ENCODE results near the gene POU2F2.

The POU2F2 gene

DNA sequence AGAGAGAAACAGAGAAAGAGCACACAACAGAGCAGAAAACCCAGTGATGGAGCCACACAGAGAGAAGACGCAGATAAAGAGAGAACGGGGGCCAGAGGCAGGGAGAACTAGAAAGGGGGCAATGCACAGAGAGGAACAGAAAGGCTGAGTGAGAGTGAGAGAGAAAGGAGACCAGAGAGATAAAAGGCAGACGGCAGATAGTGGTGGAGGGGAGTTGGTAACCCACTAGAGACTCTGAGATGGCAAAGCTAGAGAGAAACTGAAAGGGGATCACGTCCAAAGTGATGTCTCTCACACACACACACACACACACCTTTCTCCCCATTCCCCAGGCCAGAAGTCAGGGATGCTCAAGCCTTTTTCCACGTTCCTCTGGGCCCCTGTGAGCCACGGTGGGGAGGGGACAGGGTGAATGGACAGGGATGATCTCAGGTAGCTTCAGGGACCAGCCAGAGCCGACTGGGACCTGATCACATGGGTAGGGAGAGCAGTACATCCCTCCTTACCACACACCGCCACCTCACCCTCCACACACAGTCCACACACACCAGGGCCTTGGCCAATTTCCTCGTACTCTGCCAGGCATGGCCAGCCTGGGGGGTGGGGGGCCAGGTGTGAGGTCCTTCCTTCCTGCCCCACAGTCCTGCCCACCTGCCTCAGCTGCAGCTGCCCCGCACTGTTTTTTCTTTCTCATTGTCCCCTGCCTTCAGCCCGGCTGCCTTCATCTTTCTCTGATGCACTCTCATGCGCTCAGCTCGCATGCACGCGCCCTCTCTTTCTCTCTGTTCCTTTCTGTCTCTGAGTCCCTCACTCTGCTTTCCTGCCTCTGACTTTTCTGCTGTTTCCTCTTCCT lies 22.5 kb upstream of the POU2F2 start:
- DNase-seq: peak; percentile 79

DNA sequence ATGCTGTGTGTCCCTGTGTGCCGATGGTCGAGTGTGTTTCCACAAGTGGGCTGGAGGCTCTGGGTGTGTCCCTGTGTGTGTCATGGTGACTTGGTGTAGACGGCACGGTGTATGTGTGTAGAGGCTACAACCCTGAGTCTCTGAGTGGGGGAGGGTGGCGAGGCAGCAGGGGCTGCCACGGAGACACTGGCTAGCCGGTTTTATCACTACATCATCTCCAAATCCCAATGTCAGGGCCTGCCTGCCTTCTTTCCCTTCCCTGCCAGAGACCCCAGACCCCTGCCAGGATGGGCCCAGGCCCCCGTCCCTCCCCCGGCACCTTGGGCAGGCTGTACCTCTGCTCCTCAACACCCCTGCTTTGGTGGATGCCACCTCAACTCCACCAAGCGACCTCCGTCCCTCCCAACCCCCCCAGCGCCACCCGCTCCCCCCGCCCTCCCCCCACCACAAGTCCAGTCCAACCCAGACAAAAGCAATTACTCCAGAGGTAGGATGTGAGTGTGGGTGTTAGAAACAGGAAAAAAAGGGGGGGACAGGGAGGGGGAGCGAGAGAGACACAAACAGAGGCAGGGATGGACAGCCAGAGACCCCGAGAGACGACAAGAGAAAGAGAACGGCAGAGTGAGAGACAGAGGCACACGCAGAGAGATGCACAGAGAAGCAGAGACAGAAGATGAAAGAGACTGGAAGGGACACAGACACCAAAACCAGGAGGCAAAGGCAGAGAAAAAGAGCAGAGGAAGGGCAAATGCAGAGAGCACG lies 21.6 kb upstream of the POU2F2 start:
- peak; percentile 89 for DNase-seq

DNA sequence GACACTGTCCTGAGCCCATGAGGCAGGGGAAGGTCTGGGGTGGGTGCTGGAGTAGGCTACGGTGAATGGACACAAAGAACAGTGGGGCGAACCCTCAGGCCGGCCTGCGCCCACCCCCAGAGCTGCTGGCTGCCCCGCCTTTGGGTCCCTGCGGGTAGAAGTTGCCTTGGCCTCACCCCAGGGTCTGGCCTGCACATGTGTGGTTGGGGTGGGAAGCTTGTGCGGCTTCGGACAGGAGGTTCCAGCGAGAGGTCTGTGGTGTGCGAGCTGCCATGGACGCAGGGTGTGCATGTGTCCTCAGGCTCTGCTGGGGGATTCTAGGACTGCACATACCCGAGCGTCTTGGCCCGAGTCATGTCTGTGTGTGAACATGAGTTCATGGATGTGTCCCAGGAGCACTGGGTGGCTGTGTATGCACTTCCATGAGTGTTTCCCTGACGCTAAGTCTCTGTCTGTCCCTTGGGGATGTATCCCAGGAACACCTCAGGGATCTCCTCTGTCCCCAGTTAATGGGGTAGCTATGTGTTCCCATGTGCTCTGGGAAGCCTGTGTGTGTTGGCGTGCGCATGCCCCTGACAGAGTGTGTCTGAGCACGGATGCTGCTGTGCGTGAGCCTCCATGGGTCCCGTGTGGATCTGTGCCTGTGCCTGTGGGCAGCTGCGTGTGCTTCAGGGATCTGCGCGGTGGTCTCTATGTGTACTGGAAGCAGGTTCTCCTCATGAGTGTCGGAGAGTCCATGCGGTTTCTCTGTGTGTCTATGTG lies 20.8 kb upstream of the POU2F2 start:
- DNase-seq: peak; percentile 69

DNA sequence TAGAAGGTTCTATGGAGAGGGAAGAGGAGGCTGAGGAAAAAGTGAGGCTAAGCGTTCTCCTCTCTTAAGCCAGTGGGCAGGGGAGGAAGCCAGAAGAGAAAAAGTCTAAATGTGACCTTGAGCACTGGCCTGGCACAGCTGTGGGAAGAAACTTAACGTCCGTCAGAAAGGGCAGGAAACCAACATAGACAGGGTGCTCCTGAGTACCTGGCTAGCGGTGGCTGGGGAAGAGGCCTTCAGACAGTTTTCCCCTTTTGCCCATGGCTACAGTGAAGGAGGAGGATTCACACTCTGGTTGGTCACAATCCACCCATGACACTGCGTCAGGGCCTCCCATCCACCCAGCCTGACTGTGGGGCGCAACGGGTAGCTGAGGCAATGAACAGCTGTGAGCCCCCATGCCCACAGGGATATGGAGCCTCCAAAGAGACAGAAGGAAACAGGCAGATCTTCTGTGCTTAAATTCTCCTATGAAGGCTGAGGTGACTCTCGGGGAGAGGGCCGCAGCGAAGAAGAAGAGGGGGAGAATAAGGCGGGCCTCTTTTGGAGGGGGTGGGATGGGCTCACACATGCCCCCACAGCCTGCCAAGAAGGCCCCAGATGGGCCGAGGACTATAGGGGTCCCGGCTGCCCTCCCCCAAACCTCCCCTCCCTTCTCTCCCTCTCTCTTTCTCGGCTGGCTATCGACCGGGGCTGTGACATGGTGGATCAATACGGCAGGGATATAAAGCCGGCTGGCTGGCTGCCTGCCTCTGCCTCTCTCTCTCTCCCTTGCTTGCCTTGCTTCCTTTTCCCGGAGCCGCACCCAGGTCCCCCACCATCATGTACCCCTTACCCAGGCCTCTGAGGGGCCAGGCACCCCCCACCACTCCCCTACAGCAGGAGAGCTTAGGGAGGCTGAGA lies 19.8 kb upstream of the POU2F2 start:
- no peak for DNase-seq

DNA sequence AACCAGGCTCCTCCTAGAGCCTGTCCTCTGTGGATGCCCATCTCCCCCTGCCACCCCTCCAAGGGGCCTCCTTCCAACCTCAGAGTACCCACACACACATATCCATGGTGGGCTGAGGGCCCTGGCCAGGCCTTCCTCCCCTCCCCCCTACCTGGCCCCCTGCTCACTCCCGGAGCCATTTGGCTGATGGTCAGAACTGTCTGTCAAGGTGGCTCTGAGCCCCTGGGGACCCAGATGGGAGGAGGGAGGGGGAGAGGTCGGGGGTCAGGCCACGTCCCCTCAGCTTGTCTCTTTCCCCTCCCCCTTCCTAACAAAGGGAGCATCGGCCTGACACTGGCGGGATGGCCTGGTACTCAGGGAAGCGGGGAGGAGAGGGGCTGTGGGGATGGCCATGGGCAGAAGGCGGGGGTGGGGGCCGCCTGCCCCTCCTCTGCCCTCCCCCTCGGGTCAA lies 18.7 kb upstream of the POU2F2 start:
- peak; percentile 86 for DNase-seq

DNA sequence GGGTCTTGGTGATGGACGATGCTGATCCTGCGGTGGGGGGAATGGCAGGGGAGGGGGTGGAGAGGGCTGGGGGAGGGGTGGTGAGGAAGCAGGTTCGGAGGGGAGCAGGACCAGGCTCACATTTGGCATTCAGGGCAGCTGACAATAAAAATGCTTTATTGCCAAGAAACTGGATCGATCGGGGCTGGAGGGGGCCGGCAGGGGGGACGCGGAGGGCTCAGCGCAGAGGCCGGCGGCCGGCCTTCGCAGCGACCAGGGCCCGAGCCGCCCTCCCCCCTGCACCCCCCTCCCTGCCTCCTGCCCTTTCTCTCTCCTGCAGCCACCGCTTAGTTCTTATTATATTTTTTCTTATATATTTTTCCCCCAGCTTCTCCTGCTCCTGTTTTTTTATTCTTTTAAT lies 18.1 kb upstream of the POU2F2 start:
- peak; percentile 93 for DNase-seq

DNA sequence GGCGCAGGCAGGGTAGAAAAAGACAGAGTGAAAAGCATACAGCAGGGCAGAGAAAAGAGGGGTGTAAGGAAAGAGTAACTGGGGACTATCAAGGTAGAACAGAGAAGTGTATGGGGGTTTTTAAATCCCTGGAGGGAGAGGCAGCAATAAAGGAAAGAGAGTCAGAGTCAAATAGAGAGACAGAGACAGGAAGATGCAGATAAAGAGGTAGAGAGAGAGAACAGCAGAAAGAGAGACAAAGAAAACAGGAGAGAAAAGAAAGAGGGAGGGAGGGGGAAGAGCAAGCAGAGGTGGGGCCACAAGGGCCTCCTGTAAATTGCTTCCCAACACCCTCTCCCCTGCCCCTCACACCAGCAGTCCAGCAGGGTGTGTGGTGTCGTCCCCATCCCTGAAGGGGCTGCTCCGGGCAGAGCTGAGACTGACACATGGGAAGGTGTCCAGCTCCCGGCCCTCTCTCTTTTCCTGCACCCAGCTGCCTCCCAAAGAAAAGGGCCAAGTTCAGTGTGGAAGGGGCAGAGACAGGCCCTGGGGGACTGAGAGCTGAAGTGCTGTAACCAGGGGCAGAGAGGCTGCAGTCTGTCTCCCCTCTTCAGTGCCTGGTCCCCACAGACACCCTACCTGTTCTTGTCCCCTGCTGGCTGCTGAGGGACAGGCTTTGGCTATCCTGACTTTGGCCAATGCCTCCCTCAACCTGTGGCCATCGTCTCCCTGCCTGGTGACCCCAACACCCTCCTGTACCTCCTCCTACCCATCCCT lies 17.4 kb upstream of the POU2F2 start:
- peak; percentile 77 for DNase-seq

DNA sequence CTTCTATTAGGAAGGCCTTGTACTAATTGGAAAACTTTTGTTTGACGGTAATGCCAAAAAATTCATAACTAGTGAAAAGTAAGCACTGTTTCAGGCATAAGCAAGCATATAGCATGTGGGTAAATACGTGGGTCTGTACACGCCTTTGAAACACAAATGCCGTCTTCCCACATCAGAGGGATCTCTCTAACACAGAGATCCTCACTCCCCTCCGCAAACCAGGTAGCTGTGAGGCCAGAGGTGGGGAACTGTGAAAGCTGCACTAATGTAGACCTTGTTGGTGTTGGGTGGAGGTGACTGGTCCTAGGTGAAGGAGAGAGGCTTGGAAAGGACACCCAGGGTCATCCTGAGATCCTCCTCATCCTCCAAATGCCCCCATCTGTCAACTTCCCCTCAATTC lies 16.0 kb upstream of the POU2F2 start:
- DNase-seq: no peak

DNA sequence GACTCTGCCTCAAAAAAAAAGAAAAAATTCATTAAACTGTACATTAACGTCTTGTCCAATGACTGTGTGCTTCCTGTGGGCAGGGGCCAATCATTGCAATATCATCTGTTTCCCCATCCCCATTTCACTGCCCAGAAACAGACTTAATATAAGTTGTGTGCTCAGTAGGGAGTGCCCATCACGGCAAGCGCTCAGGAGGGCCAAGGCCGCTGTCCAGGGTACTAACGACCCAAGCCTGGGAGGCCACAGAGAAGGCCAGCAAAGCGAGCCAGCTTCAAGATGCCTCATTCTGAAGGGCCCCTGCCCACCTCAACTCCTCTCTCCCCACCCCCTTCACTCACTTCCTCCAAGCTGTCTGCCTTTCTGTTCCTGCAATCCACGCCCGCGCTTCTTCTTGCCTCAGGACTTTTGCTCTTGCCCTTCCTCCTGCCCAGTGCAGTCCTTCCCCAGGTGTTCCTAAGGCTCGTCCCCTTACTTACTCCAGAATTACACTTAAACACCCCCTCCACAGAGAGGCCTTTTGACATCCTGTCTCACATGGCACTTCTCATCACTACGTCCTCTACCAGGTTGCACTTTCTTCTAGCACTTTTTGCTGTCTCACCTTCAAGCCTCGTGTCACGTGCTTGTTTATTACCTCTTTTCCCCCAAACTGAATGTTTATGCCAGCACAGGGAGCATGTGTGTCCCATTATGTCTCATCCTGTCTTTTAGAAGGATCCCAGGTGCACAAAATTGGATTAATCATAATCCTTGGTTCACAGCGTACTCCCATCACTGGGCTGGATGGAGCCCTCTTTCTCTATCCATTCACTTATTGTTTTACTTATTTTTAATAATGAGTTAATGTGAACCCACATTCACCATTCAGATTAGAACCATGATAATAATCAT lies 11.3 kb upstream of the POU2F2 start:
- DNase-seq: no peak

DNA sequence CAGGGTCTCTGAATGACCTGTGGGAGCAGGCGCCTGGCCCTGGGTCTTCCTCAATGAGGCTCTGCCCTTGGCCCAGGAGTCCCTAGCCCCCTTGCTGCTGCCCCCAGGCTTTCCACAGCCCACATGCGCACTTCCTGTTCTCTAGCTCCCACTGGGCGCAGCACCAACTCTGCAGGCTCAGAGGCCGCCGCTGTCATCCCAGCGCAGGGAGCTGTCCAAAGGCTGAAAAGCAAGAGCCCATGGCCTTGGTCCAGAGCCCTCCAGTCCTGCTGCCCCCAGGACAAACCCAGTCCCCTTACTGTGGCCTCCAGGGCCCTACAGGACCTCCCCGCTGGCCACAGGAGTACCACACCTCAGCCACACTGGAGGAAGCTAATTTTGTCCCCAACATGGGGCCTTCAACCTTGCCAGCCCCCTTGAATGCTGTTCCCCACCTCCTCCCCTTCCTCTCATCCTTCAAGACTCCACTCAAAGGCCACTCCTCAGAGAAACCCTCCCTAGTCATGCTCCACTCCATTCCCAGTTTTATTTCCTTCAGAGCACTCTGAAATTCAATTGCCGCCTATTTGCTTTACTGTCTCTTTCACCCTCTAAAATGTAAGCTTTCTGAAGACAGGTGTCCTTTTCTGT lies 8.0 kb upstream of the POU2F2 start:
- DNase-seq: no peak

DNA sequence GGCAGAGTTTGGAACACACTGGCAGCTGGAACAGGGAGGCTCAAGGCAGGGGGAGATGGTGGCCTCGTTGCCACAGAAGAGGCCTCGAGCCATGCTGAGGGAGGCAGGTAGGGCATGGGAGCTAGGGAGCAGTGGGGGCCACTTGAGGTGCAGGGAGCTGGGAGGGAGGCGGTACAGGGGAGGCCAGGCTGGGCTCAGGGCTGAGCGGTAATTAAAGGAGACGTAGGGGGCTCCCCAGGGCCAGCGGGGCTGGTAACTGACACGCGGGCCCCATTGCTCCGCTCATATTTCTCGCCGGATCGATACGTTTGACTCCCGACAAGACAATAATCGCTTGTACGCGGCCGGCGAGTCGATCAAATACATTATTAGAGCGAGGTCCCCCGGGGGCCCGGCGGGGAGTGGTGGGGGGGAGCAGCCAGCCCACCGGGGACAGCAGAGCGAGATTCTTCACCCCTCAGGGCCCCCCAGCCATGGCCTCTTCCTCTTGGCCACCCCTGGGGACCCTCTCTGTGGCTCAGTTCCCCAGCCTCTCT lies 2.4 kb upstream of the POU2F2 start:
- no peak for DNase-seq

DNA sequence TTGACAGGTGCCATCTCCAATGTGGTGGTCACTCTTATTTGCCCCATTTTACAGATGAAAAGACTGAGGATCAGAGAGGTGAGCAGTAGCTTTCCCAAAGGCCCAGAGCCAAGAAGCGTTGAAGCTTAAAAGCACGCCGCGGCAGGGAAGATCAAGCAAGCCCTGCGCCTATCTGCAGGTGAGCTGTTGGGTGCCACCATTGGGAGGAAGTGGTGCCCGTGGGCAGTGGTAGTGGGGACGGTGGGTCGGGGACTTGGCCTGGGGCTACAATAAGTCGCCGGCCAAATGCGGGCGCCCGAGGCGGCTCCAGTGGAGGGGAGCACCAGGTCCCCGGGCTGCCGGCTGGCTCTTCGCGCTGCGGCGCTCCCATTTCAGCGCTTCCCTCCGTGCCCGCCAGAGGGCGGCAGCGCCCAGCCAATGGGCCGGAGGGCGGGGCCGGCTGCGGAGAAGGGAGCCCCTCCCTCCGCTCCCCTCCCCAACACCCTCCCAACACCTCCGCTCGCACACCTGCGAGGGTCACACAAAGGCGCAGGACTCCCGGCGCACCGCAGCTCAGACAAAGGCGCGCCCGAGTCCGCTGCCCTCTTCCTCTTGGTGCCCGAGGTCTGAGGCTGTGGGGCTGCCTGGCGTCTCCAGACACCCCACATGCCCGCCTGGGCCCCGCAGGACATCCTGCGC lies 744 bp upstream of the POU2F2 start:
- peak; percentile 87 for DNase-seq

DNA sequence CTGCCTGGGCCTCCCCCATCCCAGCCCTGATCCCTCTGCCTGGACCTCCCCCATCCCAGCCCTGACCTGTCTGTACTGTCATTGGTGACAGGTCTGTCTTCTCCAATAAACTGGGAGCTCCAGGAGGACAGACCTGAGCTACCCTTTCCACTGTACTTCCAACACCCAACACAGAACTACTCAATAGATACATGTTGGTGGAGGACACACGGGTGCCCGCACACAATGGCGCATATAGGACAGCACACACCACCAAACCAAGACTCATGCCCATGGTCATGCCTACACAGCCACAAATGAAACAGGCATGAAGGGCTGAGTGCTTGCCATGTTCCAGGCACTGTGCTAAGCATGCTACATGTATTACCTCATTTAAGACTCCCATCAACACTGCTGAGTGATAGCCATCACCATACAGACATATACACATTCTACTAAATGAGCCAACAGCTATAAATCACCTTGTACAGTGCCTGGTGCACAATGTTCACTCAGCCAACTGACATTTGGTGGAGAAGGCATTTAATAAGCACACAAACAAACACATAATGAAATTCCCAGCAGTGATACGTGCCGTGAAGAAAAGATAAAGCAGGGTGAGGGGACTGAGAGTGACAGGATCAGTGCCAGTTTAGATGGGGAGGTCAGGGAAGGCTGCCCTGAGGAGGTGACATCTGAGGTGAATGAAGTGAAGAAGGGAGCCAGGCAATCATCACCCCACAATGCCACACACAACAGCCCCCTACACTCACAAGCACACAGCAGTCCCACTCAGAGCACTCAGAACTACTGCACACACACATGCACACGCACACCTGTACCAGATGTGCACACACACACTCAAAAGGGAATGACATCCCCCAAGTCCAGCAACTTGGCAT lies 857 bp downstream of the POU2F2 start:
- no peak for DNase-seq

DNA sequence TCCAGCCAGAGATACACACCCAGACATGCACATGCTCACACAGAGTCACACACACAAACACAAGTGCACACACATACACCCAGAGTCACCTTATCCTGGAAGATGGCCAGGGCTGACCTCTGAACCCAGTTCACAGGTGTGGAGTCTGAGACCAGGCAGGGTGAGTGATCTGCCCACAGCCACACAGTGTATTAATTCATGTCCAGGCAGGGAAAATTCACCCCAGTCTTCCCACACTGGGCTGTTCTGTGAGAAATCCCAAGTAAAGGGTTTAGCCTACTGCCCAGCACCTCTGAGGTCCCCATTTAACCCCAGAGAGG lies 2.0 kb downstream of the POU2F2 start:
- DNase-seq: no peak

DNA sequence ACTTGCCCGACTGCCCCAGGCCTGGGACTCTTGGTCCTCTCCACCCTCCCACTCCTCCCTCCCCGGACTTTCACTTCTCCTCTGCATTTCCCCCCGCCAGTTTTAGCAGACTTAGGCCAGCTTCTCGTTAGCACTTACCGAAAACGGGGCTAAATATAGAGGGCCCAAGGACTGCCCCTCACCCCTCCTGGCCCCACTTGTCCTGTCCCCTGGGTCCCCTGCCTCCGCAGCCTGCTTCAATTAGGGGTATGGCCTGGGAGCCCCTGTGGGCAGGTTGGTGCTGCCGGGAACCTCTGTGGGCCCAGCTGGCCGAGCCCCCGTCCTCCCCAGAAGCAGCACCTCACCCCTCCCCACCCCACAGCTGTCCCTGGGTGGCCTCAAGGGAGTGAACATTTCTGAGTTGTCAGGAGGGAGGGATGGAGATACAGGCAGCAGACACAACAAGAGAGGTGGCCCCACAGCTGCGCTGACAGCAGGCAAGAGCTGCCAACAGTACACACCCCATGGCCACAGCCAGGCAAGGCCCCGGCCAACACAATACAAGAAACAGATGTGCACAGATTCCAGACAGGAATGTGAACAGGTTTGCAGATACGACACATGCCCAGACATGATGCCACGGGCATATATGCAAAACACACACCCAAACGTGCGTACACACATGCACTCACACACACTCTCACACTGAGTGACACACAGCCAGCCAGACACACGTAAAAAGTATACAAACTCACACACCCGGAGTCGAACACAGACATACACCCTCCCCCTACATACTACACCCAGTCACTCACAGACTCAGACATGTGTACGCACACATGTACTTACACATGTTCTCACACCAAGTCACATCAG lies 2.6 kb downstream of the POU2F2 start:
- no peak for DNase-seq

DNA sequence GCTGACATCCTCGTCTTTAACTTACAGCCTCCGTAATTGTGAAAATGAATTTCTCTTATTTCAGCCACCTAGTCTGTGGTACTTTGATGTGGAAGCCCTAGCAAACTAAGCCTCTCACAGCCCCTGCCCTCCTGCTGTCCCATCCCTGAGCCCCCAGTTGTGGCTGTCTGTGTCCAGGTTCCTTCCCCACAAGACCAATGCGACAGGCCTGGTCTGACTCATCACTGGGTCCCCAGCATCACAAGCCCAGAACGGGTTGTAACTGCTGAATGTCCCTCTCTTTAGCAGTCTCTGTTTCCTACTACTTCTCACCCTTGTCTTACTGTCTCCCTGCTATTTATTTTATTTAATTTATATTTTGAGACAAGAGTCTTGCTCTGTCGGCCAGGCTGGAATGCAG lies 5.7 kb downstream of the POU2F2 start:
- DNase-seq: no peak

DNA sequence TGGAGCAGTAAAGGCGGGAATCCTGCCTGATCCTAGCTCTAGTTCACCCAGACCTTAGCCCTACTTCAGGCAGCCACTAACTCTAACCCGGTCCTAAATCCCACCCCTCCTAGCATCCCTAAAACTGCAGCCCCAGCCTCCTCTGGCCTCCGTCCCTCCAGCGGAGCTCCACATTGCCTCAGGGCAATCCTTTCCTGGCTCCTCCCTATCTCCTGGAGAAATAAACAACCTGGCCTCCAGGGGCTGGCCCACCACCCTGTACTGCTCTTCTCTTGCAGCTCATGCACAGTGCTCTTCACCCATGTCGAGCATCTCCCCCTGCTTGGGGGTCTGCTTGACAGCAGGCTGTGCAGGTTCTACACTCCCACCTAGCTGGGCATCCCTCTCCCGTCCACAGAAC lies 6.7 kb downstream of the POU2F2 start:
- no peak for DNase-seq

Data from NCI-H2227 treated with DMSO at 0.1 percent for 48 hours (cell line).